Measurements from ENCODE around the gene NIP7. TPM values are rescaled to one million over a fixed set of nuclear protein-coding genes. Genes with fewer than 3 reads are reported as not detected.

NIP7 gene
- total and polyA plus RNA-seq, 3 donors from 2014 or later, result 16.2 to 22.4 (median 17.2) TPM

GRCh38 chr16:69316595-69317034 lies 23.0 kb upstream of the NIP7 start:
- Histone ChIP-seq H3K4me1 (peaks cover 9% of the 10 kb centered on the region), H3K9me3 (no peaks in the 10 kb centered on the region), H3K36me3 (ENCODE audit: low read depth, missing control alignments) (no peaks in the 10 kb centered on the region), H3K4me3 (no peak overlapping the region), H3K27ac (no peak overlapping the region), H3K27me3 (no peaks in the 10 kb centered on the region)
- no peak for TF ChIP-seq CTCF (IDR thresholded peaks at IDR 0.05)
- TF ChIP-seq POLR2A (IDR thresholded peaks at IDR 0.05), result no peak
- intact Hi-C loops (cut with DNase I; ENCODE audit: low total_unique reads), result no loop called here
- no peak for DNase-seq
- 90 to 93% methylated on average over 15 to 17 of the region's 17 CpGs for WGBS, 2 donors

GRCh38 chr16:69318177-69318910 lies 21.2 kb upstream of the NIP7 start:
- TF ChIP-seq CTCF (IDR thresholded peaks at IDR 0.05), result no peak
- TF ChIP-seq POLR2A (IDR thresholded peaks at IDR 0.05), result no peak
- intact Hi-C loops (cut with DNase I; ENCODE audit: low total_unique reads), result no loop called here
- H3K36me3 ChIP-seq (ENCODE audit: low read depth, missing control alignments), result no peaks in the 10 kb centered on the region
- H3K9me3 ChIP-seq, result no peaks in the 10 kb centered on the region
- no peaks in the 10 kb centered on the region for H3K27me3 ChIP-seq
- no peaks in the 10 kb centered on the region for H3K4me1 ChIP-seq
- no peak for DNase-seq
- H3K4me3 ChIP-seq, result no peak overlapping the region
- WGBS, 2 donors, result 93 to 94% methylated on average over 24 to 30 of the region's 30 CpGs
- no peak overlapping the region for H3K27ac ChIP-seq

DNA sequence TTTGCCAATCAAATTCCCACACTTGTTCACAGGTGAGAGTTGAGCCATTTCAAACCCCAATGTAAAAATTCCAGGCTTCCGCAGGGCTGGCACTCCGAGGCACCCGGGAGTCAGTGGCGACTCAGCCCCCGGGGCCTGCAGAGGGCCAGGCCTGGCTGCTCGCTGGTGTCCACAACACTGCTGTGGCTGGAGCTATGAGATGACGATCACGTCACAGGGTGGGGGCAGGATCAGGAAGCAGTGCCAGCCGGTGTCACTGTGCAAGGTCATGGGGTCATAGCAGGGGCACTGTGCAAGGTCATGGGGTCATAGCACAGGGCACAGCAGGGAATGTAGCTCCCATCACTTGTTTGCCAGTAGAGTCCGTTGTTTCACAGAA lies 20.7 kb upstream of the NIP7 start:
- H3K9me3 ChIP-seq, result no peaks in the 10 kb centered on the region
- no peaks in the 10 kb centered on the region for H3K27me3 ChIP-seq
- no peak for DNase-seq
- intact Hi-C loops (cut with DNase I; ENCODE audit: low total_unique reads), result no loop called here
- no peaks in the 10 kb centered on the region for H3K36me3 ChIP-seq (ENCODE audit: low read depth, missing control alignments)
- TF ChIP-seq CTCF (IDR thresholded peaks at IDR 0.05) (no peak), POLR2A (IDR thresholded peaks at IDR 0.05) (no peak)
- 85 to 87% methylated on average over 10 of the region's 10 CpGs for WGBS, 2 donors
- no peak overlapping the region for H3K4me3 ChIP-seq
- H3K27ac ChIP-seq, result no peak overlapping the region
- no peaks in the 10 kb centered on the region for H3K4me1 ChIP-seq

DNA sequence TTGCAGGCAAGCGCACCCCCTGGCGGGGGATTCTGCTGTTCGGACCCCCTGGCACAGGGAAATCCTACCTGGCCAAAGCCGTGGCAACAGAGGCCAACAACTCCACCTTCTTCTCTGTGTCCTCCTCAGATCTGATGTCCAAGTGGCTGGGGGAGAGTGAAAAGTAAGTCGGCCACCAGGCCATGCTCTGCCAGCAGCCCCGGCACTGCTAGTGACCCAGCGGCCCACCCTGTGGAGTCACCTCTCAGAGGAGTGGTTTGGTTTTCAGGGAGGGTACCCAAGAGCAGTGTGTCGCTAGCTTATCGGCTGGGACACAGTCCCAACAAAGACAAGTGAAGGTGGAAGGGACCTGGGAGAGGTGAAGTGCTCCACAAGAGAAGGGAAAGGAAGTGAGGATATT lies 20.2 kb upstream of the NIP7 start:
- Histone ChIP-seq H3K9me3 (no peaks in the 10 kb centered on the region), H3K4me1 (no peaks in the 10 kb centered on the region), H3K4me3 (no peak overlapping the region), H3K36me3 (ENCODE audit: low read depth, missing control alignments) (no peaks in the 10 kb centered on the region), H3K27ac (no peak overlapping the region), H3K27me3 (no peaks in the 10 kb centered on the region)
- 92 to 96% methylated on average over 6 to 9 of the region's 9 CpGs for WGBS, 2 donors
- intact Hi-C loops (cut with DNase I; ENCODE audit: low total_unique reads), result no loop called here
- TF ChIP-seq CTCF (IDR thresholded peaks at IDR 0.05) (no peak), POLR2A (IDR thresholded peaks at IDR 0.05) (no peak)
- DNase-seq, result no peak

Data from testis (tissue), 3 donors.